A549 (cell line): ENCODE results near the gene UTP18. TPM values are rescaled to one million over a fixed set of nuclear protein-coding genes. Genes with fewer than 3 reads are reported as not detected.

Source experiments
- ATAC-seq, 2 experiments: fragments of 200-7000 bp in 1 of 2; fragments of >200 bp in 1 of 2; cut with Nextera tagmentation in 1 of 2; cut with Tn5 transposase in 1 of 2; 3 replicates each; pipeline versions ENCODE4 v1.8.0 to v1.9.1; 2018 to 2020; ENCODE audit warnings: mild to moderate bottlenecking in 1 of 2, moderate library complexity in 1 of 2
- CTCF ChIA-PET: fragments of 300-600 bp; sonication (Branson Sonifier 250); formaldehyde crosslinking; extraction: SDS; loops from one replicate; lab custom pipeline; 2021; ENCODE audit warnings: antibody characterized with exemption, inconsistent platforms; lab: Yijun Ruan, JAX
- POLR2A ChIA-PET: fragments of 350-600 bp; formaldehyde crosslinking; extraction: SDS; loops from one replicate; lab custom pipeline; 2021; ENCODE audit warnings: antibody characterized with exemption, inconsistent platforms; lab: Yijun Ruan, JAX
- DNase-seq, 2 experiments: peaks; one replicate each; pipeline versions ENCODE4 v3.0.0 to v3.0.0-alpha.2; 2011 to 2016; ENCODE audit warnings: low read depth in 1 of 2, low spot score in 1 of 2
- FAIRE-seq: peaks from 2 replicates; lab custom pipeline; 2011; peaks lifted over from hg19 to GRCh38; lab: Jason Lieb, UNC
- H3K27ac ChIP-seq, 2 experiments: fragments of >200 bp; sonication (Bioruptor Twin); formaldehyde crosslinking; 3 replicates each; pipeline ENCODE4 v1.5.1; 2016 to 2017
- H3K4me1 ChIP-seq: fragments of >200 bp; sonication (Bioruptor Twin); formaldehyde crosslinking; 3 replicates; pipeline ENCODE4 v1.6.1; 2016
- H3K4me2 ChIP-seq: fragments of >200 bp; sonication (Bioruptor Twin); formaldehyde crosslinking; 3 replicates; pipeline ENCODE4 v1.6.1; 2016
- H3K4me3 ChIP-seq: fragments of >200 bp; sonication (Bioruptor Twin); formaldehyde crosslinking; 3 replicates; pipeline ENCODE4 v1.5.1; 2016
- H3K9me3 ChIP-seq: fragments of >200 bp; sonication (Bioruptor Twin); formaldehyde crosslinking; 3 replicates; pipeline ENCODE4 v1.6.1; 2016
- BHLHE40 ChIP-seq: IDR thresholded peaks from 2 replicates; pipeline ENCODE4 v1.6.1; 2012; ENCODE audit warnings: low read depth, low read length, inconsistent platforms
- CBX2 ChIP-seq: fragments of 200-600 bp; sonication (generic); IDR thresholded peaks from 2 replicates; pipeline ENCODE4 v1.6.1; 2016; ENCODE audit warnings: low read depth, mild to moderate bottlenecking, borderline replicate concordance
- CEBPB ChIP-seq, 2 experiments: fragments of >200 bp in 1 of 2; sonication (Bioruptor Twin) in 1 of 2; formaldehyde crosslinking in 1 of 2; IDR thresholded peaks; 2 replicates each; pipeline ENCODE4 v1.6.1; 2012 to 2016
- FOSL2 ChIP-seq, 2 experiments: fragments of 450-650 bp in 1 of 2; fragments of >200 bp in 1 of 2; sonication (Bioruptor Twin) in 1 of 2; formaldehyde crosslinking; IDR thresholded peaks; 2 replicates each; pipeline versions ENCODE4 v1.5.0 to v1.6.1; 2016 to 2020; ENCODE audit warnings: mild to moderate bottlenecking in 1 of 2, moderate library complexity in 1 of 2
- HDAC2 ChIP-seq: fragments of 200-600 bp; sonication (generic); IDR thresholded peaks from 2 replicates; pipeline ENCODE4 v1.6.1; 2016
- HOXA7 ChIP-seq: fragments of 250-450 bp; sonication (Bioruptor Pico); IDR thresholded peaks from 2 replicates; pipeline ENCODE4 v1.5.0; 2020; ENCODE audit warnings: mild to moderate bottlenecking, moderate library complexity
- HOXB13 ChIP-seq: fragments of 250-450 bp; sonication (Bioruptor Pico); IDR thresholded peaks from 2 replicates; pipeline ENCODE4 v1.5.0; 2020; ENCODE audit warnings: low read depth, mild to moderate bottlenecking, moderate library complexity
- JUNB ChIP-seq: fragments of >200 bp; sonication (Bioruptor Twin); formaldehyde crosslinking; IDR thresholded peaks from 2 replicates; pipeline ENCODE4 v1.6.1; 2016
- MAFK ChIP-seq: fragments of 450-650 bp; IDR thresholded peaks from 2 replicates; pipeline ENCODE4 v1.6.1; 2014; ENCODE audit not compliant: partially characterized antibody
- MAZ ChIP-seq: fragments of 150-350 bp; IDR thresholded peaks from 2 replicates; pipeline ENCODE4 v1.6.1; 2014; ENCODE audit warnings: antibody characterized with exemption, low read depth, low read length, borderline replicate concordance
- MYC ChIP-seq: IDR thresholded peaks from 2 replicates; pipeline ENCODE4 v1.6.1; 2012; ENCODE audit warnings: mild to moderate bottlenecking, inconsistent platforms, low read length, improper control_type of control experiment, borderline replicate concordance
- NFE2L2 ChIP-seq: fragments of 150-350 bp; conservative IDR thresholded peaks from 2 replicates; pipeline ENCODE4 v1.6.1; 2014; ENCODE audit warnings: low read length
- NPAS2 ChIP-seq: fragments of 250-450 bp; sonication (Bioruptor Pico); IDR thresholded peaks from 2 replicates; pipeline ENCODE4 v1.8.0; 2022; ENCODE audit warnings: mild to moderate bottlenecking, moderate library complexity, borderline replicate concordance
- PHF8 ChIP-seq: fragments of 200-600 bp; sonication (generic); IDR thresholded peaks from 2 replicates; pipeline ENCODE4 v1.6.1; 2016; ENCODE audit warnings: low read depth, mild to moderate bottlenecking, antibody characterized with exemption, moderate library complexity, borderline replicate concordance
- RAD21 ChIP-seq, 2 experiments: fragments of >200 bp in 1 of 2; sonication (Bioruptor Twin) in 1 of 2; formaldehyde crosslinking in 1 of 2; IDR thresholded peaks in 1 of 2; conservative IDR thresholded peaks in 1 of 2; 2 replicates in 1 of 2; 3 replicates in 1 of 2; pipeline ENCODE4 v1.6.1; 2012 to 2018; ENCODE audit warnings: inconsistent platforms in 1 of 2
- RARB ChIP-seq: fragments of 250-450 bp; sonication (Bioruptor Pico); IDR thresholded peaks from 2 replicates; pipeline ENCODE4 v1.8.0; 2021; ENCODE audit warnings: mild to moderate bottlenecking, moderate library complexity
- ZC3H11A ChIP-seq: fragments of 450-650 bp; IDR thresholded peaks from 2 replicates; pipeline ENCODE4 v1.6.1; 2014; ENCODE audit warnings: antibody characterized with exemption, mild to moderate bottlenecking
- ZFP36 ChIP-seq: fragments of 450-650 bp; IDR thresholded peaks from 2 replicates; pipeline ENCODE4 v1.6.1; 2014; ENCODE audit warnings: borderline replicate concordance; ENCODE audit not compliant: partially characterized antibody
- ZNF302 ChIP-seq: fragments of 250-450 bp; sonication (Bioruptor Pico); IDR thresholded peaks from 2 replicates; pipeline ENCODE4 v1.9.0; 2021; ENCODE audit warnings: inconsistent platforms, mild to moderate bottlenecking, moderate library complexity
- WGBS: methylation state at CpG from one replicate; pipeline ENCODE4 v1.1.6; 2017; ENCODE audit errors: missing lambda C conversion rate; 5-methylcytosine and 5-hydroxymethylcytosine counted together
- polyA plus RNA-seq, 4 experiments: library from polyadenylated mRNA; depleted of rRNA in 3 of 4; stranded (reverse); fragments of >200 nt; fragmentation: RNase III in 1 of 4; extraction: RNeasy Plus Mini Kit Qiagen cat#74134 plus additional on column Dnase treatment in 1 of 4; gene quantifications; 2 replicates in 3 of 4; 3 replicates in 1 of 4; pipeline ENCODE4 v1.2.3, GENCODE V29; 2011 to 2017
- TF ChIP-seq, protein P1 (sequence below): fragments of 250-450 bp; sonication (Bioruptor Pico); IDR thresholded peaks from 2 replicates; pipeline ENCODE4 v1.5.0; 2020; ENCODE audit warnings: low read depth, mild to moderate bottlenecking, moderate library complexity
- TF ChIP-seq, protein P2 (sequence below): IDR thresholded peaks from 2 replicates; pipeline ENCODE4 v1.6.1; 2012; ENCODE audit warnings: low read depth, borderline replicate concordance
- TF ChIP-seq, protein P3 (sequence below): IDR thresholded peaks from 2 replicates; pipeline ENCODE4 v1.6.1; 2012

UTP18 gene
- polyA plus RNA-seq, 2 of the 4 experiments (the other 2 are of a cell fraction), result 79.1 to 96.7 TPM

DNA sequence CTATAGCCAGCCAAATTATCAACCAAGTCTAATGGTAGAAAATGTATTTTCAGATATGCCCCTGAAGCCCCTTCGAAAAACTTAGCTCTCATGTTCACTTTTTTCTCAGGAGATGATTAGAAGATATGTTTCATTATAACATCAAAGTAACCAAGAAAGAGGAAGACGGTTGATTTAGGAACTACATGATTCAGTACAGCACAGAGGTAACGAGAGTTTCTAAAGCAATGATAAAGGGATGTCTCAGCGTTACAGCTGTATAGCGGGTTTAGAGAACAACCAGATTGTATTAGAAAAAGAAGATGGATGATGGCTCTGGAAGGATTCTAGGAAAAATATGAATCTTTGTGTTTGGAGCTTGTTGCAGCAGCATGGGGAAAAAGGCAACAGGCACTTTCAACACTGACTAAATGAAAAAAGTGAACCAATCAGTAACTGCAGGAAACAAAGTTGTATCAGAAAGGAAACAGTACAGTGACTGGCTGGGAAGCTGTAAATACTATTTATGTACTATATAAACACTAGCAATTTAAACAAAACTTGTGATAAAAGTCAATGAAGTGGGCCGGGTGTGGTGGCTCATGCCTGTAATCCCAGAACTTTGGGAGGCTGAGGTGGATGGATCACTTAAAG, 22.0 kb upstream of the UTP18 start:
- POLR2A ChIA-PET, result no interaction called here
- Histone ChIP-seq H3K9me3 (no peaks in the 10 kb centered on the region), H3K4me1 (no peaks in the 10 kb centered on the region), H3K4me3 (no peak overlapping the region)
- WGBS, result 83% methylated on average over 6 of the region's 6 CpGs
- DNase-seq, result no peak
- TF ChIP-seq MAFK (no peak), NFE2L2 (no peak)
- TF ChIP-seq, protein P1, sequence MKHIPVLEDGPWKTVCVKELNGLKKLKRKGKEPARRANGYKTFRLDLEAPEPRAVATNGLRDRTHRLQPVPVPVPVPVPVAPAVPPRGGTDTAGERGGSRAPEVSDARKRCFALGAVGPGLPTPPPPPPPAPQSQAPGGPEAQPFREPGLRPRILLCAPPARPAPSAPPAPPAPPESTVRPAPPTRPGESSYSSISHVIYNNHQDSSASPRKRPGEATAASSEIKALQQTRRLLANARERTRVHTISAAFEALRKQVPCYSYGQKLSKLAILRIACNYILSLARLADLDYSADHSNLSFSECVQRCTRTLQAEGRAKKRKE (CRISPR knock-in tag), result no peak
- TF ChIP-seq, protein P2, sequence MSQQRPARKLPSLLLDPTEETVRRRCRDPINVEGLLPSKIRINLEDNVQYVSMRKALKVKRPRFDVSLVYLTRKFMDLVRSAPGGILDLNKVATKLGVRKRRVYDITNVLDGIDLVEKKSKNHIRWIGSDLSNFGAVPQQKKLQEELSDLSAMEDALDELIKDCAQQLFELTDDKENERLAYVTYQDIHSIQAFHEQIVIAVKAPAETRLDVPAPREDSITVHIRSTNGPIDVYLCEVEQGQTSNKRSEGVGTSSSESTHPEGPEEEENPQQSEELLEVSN, result no peak
- TF ChIP-seq, all 56 proteins: peak for 0
- no peak for FAIRE-seq
- CTCF ChIA-PET, result no interaction called here
- no peak for ATAC-seq
- Histone ChIP-seq H3K4me2 (no peak overlapping the region), H3K27ac (no peak overlapping the region)

DNA sequence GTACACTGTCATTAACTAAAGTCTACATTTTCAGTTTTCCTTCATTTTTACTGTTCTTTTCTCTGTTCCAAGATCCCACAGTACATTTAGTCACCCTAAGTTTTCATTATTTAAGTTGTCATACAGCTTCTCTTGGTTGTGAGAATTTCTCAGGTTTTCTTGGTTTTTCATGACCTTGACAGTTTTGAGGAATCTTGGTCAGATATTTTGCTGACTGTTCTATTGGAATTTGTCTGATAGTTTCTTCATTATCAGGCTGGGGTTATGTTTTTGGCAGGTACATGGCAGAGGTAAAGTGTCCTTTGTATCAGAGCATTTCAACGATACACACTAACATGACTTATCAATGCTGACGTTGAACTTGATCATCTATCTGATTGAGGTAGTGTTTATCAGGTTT, 20.1 kb upstream of the UTP18 start:
- ATAC-seq (no peak), DNase-seq (no peak), FAIRE-seq (no peak)
- Histone ChIP-seq H3K27ac (no peak overlapping the region), H3K4me1 (no peaks in the 10 kb centered on the region), H3K4me2 (no peak overlapping the region), H3K4me3 (no peak overlapping the region), H3K9me3 (no peaks in the 10 kb centered on the region)
- WGBS, result 97% methylated on average over 2 of the region's 2 CpGs
- no peak for TF ChIP-seq CEBPB (IDR thresholded peaks at IDR 0.05)
- TF ChIP-seq MAFK, result peak; percentile 58
- no peak for TF ChIP-seq HOXA7 (CRISPR knock-in tag)
- ChIA-PET CTCF (interaction anchor here (0.8 to 1.2 kb wide), 2 partner anchors 16 to 785 kb away, joined by 3 to 4 read pairs; no protein-coding TSS in a partner anchor), POLR2A (no interaction called here)

DNA sequence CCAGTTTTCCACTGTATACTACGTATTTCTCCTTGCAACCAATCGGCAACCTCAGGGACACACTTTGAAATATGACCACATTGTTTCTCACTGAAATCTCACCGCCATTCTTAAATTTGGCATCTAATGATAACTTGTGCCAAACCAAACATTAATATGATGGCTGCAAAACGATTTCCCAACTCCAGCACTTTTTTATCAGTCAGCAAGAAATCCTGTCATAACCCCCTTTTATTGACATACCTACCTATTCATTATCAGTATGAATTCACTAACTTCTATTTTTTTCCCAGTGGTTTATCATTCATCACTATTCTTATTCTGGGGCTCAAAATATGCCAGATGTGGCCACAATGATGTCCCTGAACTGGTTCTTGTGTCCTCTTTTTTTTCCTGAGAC, 16.3 kb upstream of the UTP18 start:
- H3K4me3 ChIP-seq, result no peak overlapping the region
- DNase-seq, result no peak
- no peak overlapping the region for H3K4me2 ChIP-seq
- no peaks in the 10 kb centered on the region for H3K9me3 ChIP-seq
- peaks cover 6% of the 10 kb centered on the region; the same call in 1 of the 3 replicates for H3K4me1 ChIP-seq
- ChIA-PET CTCF (no interaction called here), POLR2A (no interaction called here)
- ATAC-seq, result no peak
- 81% methylated on average over 4 of the region's 4 CpGs for WGBS
- TF ChIP-seq FOSL2 (IDR thresholded peaks at IDR 0.05) (no peak), FOSL2 (CRISPR knock-in tag; IDR thresholded peaks at IDR 0.05) (no peak), CBX2 (no peak), ZC3H11A (no peak), MAZ (no peak), PHF8 (no peak), MYC (no peak), CEBPB (IDR thresholded peaks at IDR 0.05) (no peak), BHLHE40 (no peak), MAFK (no peak), RAD21 (conservative IDR thresholded peaks at IDR 0.05 in 1 of 2, IDR thresholded peaks at IDR 0.05 in 1 of 2) (no peak), HOXB13 (CRISPR knock-in tag) (no peak), JUNB (no peak), ZNF302 (CRISPR knock-in tag) (no peak), ZFP36 (no peak), HDAC2 (no peak), NPAS2 (CRISPR knock-in tag) (no peak), RARB (no peak)
- TF ChIP-seq, protein P2, result no peak
- TF ChIP-seq, protein P3, sequence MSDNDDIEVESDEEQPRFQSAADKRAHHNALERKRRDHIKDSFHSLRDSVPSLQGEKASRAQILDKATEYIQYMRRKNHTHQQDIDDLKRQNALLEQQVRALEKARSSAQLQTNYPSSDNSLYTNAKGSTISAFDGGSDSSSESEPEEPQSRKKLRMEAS, result no peak
- no peak for FAIRE-seq
- H3K27ac ChIP-seq, result no peak overlapping the region
